Astrocyte of the cerebellum (primary cell): Measurements from ENCODE around the gene DKKL1.

Experiments
- DNase-seq: peaks from one replicate; pipeline ENCODE4 v3.0.0-alpha.2; 2011; ENCODE audit warnings: low read depth
- H3K4me3 ChIP-seq: 2 replicates; pipeline ENCODE4 v1.5.1; 2011; ENCODE audit warnings: mild to moderate bottlenecking, low read depth, low read length, moderate library complexity
- CTCF ChIP-seq: IDR thresholded peaks from 2 replicates; pipeline ENCODE4 v1.5.1; 2012; ENCODE audit warnings: low read length, low read depth, moderate library complexity, mild to moderate bottlenecking; ENCODE audit errors: missing control alignments
- in situ Hi-C: cut with HindIII; loops from 2 replicates; pipeline ENCODE4 v1.10.0; 2017; ENCODE audit warnings: low sequenced_read_pairs

The DKKL1 gene

GRCh38 chr19:49398931-49399330 is 35.3 kb downstream of the DKKL1 start:
- H3K4me3 ChIP-seq, result no peak overlapping the region
- no peak for TF ChIP-seq CTCF
- DNase-seq, result no peak
- in situ Hi-C loops, result no loop called here

- in situ Hi-C loops, result no loop called here
- no peak for DNase-seq
- no peak overlapping the region for H3K4me3 ChIP-seq
- TF ChIP-seq CTCF, result no peak
These were observed 36.4 kb downstream of the DKKL1 start for GRCh38 chr19:49400029-49400428.

GRCh38 chr19:49403404-49404187 is 39.9 kb downstream of the DKKL1 start:
- no peak overlapping the region for H3K4me3 ChIP-seq
- peak; percentile 26 for DNase-seq
- TF ChIP-seq CTCF, result no peak
- in situ Hi-C loops, result no loop called here

- H3K4me3 ChIP-seq, result no peak overlapping the region
- no peak for TF ChIP-seq CTCF
- DNase-seq, result no peak
- in situ Hi-C loops, result no loop called here
These were observed 43.4 kb downstream of the DKKL1 start for GRCh38 chr19:49407079-49407478.

GRCh38 chr19:49407482-49408015 is 43.9 kb downstream of the DKKL1 start:
- in situ Hi-C loops, result no loop called here
- no peak for TF ChIP-seq CTCF
- DNase-seq, result no peak
- H3K4me3 ChIP-seq, result no peak overlapping the region

- DNase-seq, result no peak
- H3K4me3 ChIP-seq, result no peak overlapping the region
- in situ Hi-C loops, result no loop called here
- no peak for TF ChIP-seq CTCF
These were observed 45.3 kb downstream of the DKKL1 start for GRCh38 chr19:49408816-49409440.
